ENCODE results near the gene PDE4C.

Gene PDE4C

DNA sequence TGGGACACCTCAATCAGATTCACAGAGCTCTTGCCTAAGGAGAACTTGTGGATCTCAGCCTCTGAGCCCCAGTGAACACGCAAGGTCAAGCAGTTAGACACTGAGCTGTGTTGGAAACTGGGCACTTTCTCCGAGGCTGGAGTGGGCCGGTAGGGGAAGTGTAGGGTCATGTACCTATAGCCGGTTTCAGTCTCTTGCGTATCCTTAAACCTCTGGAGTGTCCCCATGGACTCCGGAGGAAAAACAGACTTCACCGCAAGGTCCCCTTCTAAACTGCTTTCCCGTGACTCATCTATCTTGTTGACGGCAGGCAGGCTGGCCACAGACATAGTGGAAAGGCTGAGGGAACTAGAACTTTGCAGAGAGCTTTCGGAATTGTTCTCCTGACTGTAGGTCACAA lies 36.7 kb upstream of the PDE4C start:
- Histone ChIP-seq H3K27me3 (ENCODE audit: insufficient read depth, low read depth) (peaks cover 50% of the 10 kb centered on the region; the same call in 1 of the 2 replicates), H3K4me3 (IDR thresholded peaks at IDR 0.05; ENCODE audit: insufficient read depth, low read depth, low read length) (no peak overlapping the region), H3K27ac (no peak overlapping the region), H3K4me2 (no peak overlapping the region), H3K36me3 (ENCODE audit: insufficient read depth) (no peaks in the 10 kb centered on the region), H3K79me2 (ENCODE audit: insufficient read depth, low read depth) (no peaks in the 10 kb centered on the region), H2AFZ (ENCODE audit: low read depth) (no peak overlapping the region), H3K4me1 (ENCODE audit: low read depth, poor library complexity, severe bottlenecking) (no peaks in the 10 kb centered on the region), H3K9ac (no peak overlapping the region), H4K20me1 (ENCODE audit: insufficient read depth) (no peaks in the 10 kb centered on the region)
- no peak for TF ChIP-seq CTCF (conservative IDR thresholded peaks at IDR 0.05; ENCODE audit: low read depth, low read length)

DNA sequence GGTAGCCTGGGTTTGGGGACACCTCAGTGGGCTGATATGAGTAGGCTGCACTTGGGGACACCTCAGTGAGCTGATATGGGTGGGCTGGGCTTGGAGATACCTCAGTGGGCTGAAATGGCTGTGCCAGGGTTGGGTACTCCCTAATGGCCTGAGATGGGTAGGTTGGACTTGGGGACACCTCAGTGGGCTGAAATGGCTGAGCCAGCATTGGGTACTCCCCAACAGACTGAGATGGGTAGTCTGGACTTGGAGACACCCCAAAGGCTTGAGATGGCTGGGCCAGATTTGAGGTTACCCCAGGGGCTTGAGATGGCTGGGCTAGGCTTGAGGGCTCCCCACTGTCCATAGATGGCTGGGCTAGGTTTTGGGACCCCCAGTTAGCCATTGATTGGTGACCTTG lies 35.9 kb upstream of the PDE4C start:
- Histone ChIP-seq H3K27me3 (ENCODE audit: insufficient read depth, low read depth) (peaks cover 57% of the 10 kb centered on the region; the same call in 1 of the 2 replicates), H4K20me1 (ENCODE audit: insufficient read depth) (no peaks in the 10 kb centered on the region), H3K79me2 (ENCODE audit: insufficient read depth, low read depth) (no peaks in the 10 kb centered on the region), H3K4me2 (no peak overlapping the region), H3K36me3 (ENCODE audit: insufficient read depth) (no peaks in the 10 kb centered on the region), H3K9ac (no peak overlapping the region), H3K4me1 (ENCODE audit: low read depth, poor library complexity, severe bottlenecking) (no peaks in the 10 kb centered on the region), H3K27ac (no peak overlapping the region), H2AFZ (ENCODE audit: low read depth) (no peak overlapping the region), H3K4me3 (IDR thresholded peaks at IDR 0.05; ENCODE audit: insufficient read depth, low read depth, low read length) (no peak overlapping the region)
- TF ChIP-seq CTCF (conservative IDR thresholded peaks at IDR 0.05; ENCODE audit: low read depth, low read length) = no peak

DNA sequence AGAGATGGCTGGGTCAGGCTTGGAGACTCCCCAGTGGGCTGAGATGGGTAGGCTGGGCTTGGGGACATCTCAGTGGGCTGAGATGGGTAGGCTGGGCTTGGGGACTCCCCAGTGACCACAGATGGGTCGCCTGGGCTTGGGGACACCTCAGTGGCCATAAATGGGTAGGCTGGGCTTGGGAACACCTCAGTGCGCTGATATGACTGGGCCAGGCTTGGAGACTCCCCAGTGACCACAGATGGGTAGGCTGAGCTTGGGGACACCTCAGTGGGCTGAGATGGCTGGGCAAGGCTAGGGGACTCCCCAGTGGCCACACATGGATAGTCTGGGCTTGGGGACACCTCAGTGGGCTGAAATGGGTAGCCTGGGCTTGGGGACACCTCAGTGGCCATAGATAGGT lies 35.2 kb upstream of the PDE4C start:
- Histone ChIP-seq H3K27me3 (ENCODE audit: insufficient read depth, low read depth) (peaks cover 63% of the 10 kb centered on the region; the same call in 1 of the 2 replicates), H3K79me2 (ENCODE audit: insufficient read depth, low read depth) (no peaks in the 10 kb centered on the region), H3K36me3 (ENCODE audit: insufficient read depth) (no peaks in the 10 kb centered on the region), H3K4me3 (IDR thresholded peaks at IDR 0.05; ENCODE audit: insufficient read depth, low read depth, low read length) (no peak overlapping the region), H3K27ac (no peak overlapping the region), H4K20me1 (ENCODE audit: insufficient read depth) (no peaks in the 10 kb centered on the region), H3K4me1 (ENCODE audit: low read depth, poor library complexity, severe bottlenecking) (no peaks in the 10 kb centered on the region), H3K9ac (no peak overlapping the region), H2AFZ (ENCODE audit: low read depth) (no peak overlapping the region), H3K4me2 (no peak overlapping the region)
- no peak for TF ChIP-seq CTCF (conservative IDR thresholded peaks at IDR 0.05; ENCODE audit: low read depth, low read length)

GRCh38 chr19:18259893-18260292 lies 33.7 kb upstream of the PDE4C start:
- no peaks in the 10 kb centered on the region for H3K36me3 ChIP-seq (ENCODE audit: insufficient read depth)
- TF ChIP-seq CTCF (conservative IDR thresholded peaks at IDR 0.05; ENCODE audit: low read depth, low read length) = no peak
- no peak overlapping the region for H3K4me3 ChIP-seq (IDR thresholded peaks at IDR 0.05; ENCODE audit: insufficient read depth, low read depth, low read length)
- no peak overlapping the region for H3K27ac ChIP-seq
- H3K27me3 ChIP-seq (ENCODE audit: insufficient read depth, low read depth) = peaks cover 71% of the 10 kb centered on the region
- no peaks in the 10 kb centered on the region for H4K20me1 ChIP-seq (ENCODE audit: insufficient read depth)
- H2AFZ ChIP-seq (ENCODE audit: low read depth) = no peak overlapping the region
- H3K79me2 ChIP-seq (ENCODE audit: insufficient read depth, low read depth) = no peaks in the 10 kb centered on the region
- H3K9ac ChIP-seq = no peak overlapping the region
- no peak overlapping the region for H3K4me2 ChIP-seq
- H3K4me1 ChIP-seq (ENCODE audit: low read depth, poor library complexity, severe bottlenecking) = no peaks in the 10 kb centered on the region
